Left colon (tissue), 2 donors: ENCODE results near the gene CORO1C. TPM values are rescaled to one million over a fixed set of nuclear protein-coding genes. Genes with fewer than 3 reads are reported as not detected.
"Not testable (repeated sequence)": the region's sequence is repeated elsewhere in the genome, so short reads cannot be mapped to it uniquely, and the experiment has no call there.

Source experiments
- ATAC-seq: fragments of 200-7000 bp; cut with Tn5 transposase; one replicate; pipeline ENCODE4 v1.9.1; 2020; ENCODE audit warnings: mild to moderate bottlenecking, moderate library complexity
- DNase-seq, 2 donors: peaks; one replicate each; pipeline ENCODE4 v3.0.0-alpha.2; 2020
- intact Hi-C, 2 donors: fragments of 100-400 bp; cut with DNase I in 1 of 2; cut with micrococcal nuclease in 1 of 2; formaldehyde crosslinking; loops; one replicate each; pipeline versions ENCODE4 v1.11.2 to v1.14.0; 2022; cut with DNase I, micrococcal nuclease
- long read RNA-seq: library from polyadenylated mRNA; unstranded; transcript quantifications from one replicate; pipeline ENCODE4 v2.0.0, GENCODE V29; 2021
- total RNA-seq, 2 donors: library from RNA; stranded (reverse); fragmentation: NEBNext Ultra II Directional; extraction: Animal tissue kit (Norgen Biotek cat#: 25700); gene quantifications; one replicate each; pipeline ENCODE4 v1.2.1, GENCODE V29; 2021
- donor health status: DM: no; HTN: no; CAD: no.
- donor health status: DM: yes; HTN: yes; CAD: no.

CORO1C gene
- total RNA-seq, result 100 to 1,000 TPM in 1 of 2 donors, 10 to 100 TPM in 1; 85.6 to 128 TPM
- long read RNA-seq, transcript CORO1C-201 (11 exons, 3,892 nt), result major isoform, 26 of 42 reads
- long read RNA-seq, partial matches to known transcripts, result 2 of 42 reads
- long read RNA-seq, other reads (novel, unspliced or antisense), result 14 of 42 reads

DNA sequence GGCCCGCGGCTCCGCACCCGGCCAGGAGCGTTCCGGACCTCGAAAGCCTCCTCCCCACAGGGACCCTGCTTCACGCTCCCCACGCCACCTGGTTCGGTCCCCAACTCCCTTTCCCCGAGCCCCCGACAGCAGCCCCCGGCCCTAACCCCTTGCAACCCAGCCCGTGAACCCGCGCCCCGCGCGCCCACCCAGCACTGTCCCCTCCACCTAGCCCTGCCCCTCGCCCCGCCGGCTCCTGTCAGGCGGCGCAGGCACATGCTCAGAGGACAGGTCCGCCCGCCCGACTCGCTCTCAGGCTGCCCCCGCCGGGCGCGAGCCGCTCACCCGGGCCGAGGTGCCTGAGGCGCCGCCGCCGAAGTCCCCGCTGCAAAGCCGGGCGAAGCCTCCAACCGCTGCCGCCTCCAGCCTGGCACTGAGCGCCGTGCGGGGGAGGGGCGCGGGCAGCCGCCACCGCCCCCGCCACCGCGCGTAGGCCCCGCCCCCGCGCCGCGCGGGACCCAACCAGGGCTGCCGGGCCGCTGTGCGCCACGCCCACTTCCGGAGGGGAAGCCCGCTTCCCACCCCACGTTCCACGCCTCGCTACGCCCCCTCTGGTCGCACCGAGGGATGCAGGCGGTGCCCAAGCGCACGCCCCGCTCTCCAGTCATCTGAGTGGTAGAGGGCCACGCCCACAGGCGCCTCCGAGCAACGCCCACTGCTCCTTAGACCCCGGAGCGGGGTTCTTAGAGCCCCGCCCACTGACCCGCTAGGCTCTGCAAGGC, at the start of gene CORO1C:
TSS of gene CORO1C (minus strand) at position 414 of the 761 bp plus-strand sequence. CDS start 30,200 bp downstream, outside the sequence.
- DNase-seq (peak; percentile 96 to 99), ATAC-seq (peak; percentile 70)
- intact Hi-C loops, result no loop called here

DNA sequence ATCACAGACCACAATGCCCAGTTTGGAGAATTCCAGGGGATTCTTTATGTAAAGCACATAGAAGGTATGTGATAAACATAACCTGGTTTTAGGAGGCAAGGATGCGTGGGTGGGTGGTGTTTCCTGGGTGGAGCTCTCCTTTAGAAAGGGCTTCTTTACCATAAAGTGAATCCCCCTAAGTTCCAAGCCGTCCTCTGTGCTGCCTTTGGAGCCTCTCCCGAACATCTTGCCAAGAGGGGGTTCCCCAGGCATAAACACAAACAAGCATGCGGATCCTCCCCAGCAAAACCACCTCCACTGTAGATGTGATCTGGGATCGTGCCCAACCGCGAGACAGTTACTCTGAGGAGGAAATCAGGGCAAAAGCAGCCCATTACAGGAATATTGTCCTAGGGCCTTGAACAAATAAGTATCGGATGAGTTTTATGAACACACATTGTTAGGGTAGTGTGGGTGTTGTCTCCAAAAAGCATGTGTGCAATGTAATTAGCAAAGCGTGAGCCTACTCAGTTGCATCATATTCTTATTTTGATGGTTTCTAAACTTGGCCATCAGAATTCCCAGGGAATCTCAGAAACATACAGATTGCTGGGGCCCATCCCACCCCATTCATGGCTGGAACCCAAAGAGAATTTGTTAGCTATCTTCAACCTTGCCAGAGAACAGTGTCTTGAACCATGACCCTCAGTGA, 48.8 kb upstream of the CORO1C start:
- DNase-seq (no peak), ATAC-seq (peak; percentile 52)
- intact Hi-C loops, result no loop called here

DNA sequence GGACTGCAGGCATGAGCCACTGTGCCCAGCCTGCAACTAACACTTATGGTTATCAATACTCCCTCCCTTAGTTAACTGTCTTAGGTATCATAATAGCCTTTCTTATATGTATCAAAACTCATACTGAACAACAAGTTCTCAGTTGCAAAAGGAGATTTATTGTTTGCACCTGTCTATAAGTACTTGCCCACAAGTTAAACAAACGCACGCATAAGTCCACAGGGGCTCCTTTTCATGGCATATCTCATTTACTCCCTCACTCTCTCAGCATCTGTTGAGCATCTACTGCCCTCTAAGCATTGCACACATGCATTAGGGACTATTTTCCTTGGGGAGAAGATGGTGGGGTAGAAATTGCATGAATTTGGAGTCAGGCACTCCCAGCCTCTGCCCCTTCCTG, 46.7 kb upstream of the CORO1C start:
- DNase-seq (no peak), ATAC-seq (no peak)
- intact Hi-C loops, result no loop called here

DNA sequence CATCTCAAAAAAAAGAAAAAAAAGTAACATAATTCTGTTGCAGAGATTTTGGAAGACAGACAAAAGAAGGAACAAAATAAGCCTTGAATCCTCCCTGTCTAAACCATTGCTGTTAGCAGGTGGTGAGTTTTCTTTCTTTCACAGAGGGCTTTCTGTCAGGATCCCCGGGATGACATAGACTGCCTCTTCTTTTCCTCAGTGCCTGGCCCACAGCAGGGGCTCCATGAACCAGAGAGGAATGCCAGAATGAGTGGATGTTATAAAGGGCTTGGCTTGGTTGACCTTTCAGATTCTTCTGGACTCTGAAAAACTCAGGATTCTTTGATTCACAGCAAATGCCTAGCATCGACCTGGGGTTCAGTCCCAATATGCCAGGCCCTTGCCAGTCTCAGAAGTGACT, 45.8 kb upstream of the CORO1C start:
- ATAC-seq (no peak), DNase-seq (no peak)
- intact Hi-C loops, result no loop called here

DNA sequence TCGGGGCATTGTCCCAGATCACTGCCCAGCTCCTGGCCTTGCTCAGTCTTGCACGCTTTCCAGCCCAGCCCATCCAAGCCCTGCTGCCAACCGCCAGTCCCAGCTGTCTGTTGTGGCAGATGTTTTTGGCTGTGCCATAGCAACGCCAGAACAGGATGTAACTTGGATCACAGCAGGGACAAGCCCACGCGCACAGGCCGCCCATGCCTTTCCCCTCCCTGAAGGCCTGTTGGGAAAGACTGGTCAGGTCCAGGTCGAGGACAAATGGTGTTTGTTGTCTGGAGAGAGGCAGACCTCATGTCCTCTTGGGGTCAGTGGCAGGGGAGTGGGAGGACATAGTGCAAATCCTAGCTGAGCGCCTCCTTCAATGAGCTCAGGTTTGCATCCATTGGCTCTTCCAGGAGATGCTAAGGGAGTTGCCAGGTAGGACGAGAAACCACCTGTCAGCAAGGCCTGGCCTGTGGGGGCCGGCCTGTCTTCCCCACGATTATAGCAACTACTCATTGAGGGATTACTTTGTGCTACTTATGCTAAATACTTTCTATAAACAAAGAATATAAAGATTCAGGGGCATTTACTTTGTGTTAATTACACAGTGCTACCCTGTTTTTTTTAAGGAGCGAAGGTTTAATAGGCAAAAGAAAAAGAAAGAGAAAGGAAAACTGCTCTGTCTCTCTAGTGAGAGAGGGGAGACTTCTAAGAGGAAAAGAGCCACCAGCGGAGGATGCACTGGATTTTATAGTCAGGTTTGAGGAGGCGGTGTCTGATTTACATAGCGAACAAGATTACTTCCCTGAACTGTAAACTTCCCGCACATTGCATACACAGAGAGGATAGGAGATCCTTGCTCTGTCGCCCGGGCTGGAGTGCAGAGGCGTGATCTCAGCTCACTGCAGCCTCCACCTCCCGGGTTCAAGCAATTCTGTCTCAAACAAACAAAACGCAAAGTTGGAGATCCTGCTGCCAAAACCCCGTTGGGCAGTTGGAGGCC, 42.8 kb upstream of the CORO1C start:
- ATAC-seq, result peak; percentile 91
- intact Hi-C loops, result no loop called here
- DNase-seq, result peak; percentile 60 to 89

DNA sequence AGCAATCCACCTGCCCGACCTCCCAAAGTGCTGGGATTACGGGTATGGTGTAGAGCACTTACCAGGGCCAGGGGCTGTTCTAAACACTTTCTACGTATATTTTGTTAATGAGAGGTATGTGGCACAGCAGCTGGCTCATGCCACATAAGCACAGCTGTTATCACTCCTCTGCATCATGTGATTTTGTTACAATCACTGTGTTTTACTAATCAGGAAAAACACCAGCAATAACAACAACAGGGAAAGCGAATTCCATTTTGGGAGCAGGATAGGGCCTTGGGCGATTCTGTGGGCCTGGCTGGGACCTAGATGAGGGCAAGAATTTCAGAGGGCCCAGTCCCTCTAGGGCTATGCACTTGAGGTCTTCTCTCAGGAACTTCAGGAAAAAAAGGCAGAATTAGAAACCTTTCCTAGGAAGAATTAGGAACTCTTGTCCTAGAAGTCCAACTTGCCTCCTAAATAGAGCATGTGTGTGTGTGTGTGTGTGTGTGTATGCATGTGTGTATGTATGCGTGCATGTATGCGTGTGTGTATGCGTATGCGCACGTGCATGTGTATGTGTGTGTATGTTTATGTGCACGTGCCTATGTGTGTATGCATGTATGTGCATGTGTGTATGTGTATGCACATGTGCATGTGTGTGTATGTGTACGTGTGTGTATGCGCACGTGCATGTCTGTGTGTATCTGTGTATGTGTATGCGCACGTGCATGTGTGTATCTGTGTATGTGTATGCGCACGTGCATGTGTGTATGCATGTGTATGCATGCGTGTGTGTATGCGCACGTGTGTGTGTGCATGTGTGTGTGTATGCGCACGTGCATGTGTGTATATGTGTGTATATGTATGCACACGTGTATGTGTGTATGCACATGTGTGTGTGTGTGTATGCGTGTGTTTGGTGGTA, 41.8 kb upstream of the CORO1C start:
- no peak for ATAC-seq
- intact Hi-C loops, result no loop called here
- DNase-seq, result no peak

DNA sequence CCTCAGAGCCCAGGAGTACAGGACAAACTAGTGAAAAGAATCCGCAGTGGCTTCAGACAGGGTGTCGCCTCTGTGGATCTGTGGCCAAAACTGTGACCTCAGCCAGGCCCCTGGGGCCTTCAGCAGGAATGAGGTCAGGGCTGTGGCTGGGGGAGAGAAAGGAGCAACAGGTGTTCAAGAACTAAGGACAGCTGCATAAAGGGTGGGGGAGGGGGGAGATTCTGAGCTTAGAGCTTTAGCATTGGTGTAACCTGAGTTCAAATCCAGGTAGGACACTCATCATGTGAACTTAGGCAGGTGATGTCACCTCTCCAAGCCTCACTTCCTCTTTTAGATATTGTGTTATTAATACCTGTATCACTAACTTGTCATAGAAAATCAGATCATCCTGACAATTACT, 40.9 kb upstream of the CORO1C start:
- intact Hi-C loops, result no loop called here
- DNase-seq (no peak), ATAC-seq (no peak)

DNA sequence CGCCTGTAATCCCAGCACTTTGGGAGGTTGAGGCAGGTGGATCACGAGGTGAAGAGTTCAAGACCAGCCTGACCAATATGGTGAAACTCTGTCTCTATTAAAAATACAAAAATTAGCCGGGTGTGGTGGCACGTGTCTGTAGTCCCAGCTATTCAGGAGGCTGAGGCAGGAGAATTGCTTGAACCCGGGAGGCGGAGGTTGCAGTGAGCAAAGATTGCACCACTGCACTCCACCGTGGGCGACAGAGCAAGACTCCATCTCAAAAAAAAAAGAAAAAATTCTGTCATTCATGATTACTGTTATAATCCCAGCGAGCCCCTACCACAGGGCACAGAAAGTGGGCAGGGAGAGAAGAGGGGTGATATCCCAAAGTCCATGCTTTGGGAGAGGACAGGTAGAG, 40.5 kb upstream of the CORO1C start:
- DNase-seq, ATAC-seq, intact Hi-C loops: not testable (repeated sequence)

DNA sequence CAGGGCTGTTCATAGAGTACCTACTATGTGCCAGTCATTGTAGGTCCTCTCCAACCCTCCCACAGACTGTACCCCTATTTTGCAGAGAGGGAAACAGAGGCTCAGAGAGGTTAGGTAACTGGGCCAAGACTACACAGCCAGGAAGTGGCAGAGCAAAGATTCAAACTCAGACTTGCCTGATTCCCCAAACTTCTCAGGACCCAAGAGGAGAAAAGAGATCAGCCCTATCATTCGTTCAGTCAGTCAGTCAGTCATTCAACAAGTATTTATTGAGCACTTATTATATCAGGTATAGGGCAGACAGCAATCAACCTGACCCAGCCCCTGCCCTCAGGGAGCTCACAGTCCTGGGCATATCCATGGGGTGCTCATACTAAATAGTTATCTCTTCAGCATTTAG, 39.6 kb upstream of the CORO1C start:
- intact Hi-C loops, result no loop called here
- no peak for DNase-seq
- no peak for ATAC-seq

DNA sequence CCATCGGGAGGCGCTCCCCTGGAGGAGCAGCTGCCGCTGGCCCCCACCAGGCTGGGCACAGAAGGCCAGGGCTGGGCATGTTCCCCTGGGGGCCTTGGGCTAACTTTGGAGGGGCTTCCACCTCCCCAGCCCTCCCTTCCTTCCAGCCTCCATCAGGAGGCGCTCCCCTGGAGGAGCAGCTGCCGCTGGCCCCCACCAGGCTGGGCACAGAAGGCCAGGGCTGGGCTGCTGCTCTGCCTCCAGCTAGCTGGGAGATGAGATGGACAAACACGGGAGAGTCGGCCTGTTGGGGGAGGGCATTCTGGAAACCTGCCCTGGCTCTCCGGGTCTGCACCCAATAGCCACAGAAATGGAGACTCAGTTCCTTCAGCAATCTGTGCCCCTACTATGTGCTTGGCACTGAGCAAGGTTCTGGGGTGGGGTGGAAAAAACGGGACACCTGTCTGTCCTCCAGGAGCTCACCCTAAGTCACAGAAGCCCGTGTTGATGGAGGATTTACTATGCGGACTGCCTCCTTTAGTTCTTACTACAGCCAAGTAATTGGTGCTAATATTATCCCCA, 39.0 kb upstream of the CORO1C start:
- ATAC-seq, result no peak
- intact Hi-C loops, result no loop called here
- DNase-seq, result no peak

DNA sequence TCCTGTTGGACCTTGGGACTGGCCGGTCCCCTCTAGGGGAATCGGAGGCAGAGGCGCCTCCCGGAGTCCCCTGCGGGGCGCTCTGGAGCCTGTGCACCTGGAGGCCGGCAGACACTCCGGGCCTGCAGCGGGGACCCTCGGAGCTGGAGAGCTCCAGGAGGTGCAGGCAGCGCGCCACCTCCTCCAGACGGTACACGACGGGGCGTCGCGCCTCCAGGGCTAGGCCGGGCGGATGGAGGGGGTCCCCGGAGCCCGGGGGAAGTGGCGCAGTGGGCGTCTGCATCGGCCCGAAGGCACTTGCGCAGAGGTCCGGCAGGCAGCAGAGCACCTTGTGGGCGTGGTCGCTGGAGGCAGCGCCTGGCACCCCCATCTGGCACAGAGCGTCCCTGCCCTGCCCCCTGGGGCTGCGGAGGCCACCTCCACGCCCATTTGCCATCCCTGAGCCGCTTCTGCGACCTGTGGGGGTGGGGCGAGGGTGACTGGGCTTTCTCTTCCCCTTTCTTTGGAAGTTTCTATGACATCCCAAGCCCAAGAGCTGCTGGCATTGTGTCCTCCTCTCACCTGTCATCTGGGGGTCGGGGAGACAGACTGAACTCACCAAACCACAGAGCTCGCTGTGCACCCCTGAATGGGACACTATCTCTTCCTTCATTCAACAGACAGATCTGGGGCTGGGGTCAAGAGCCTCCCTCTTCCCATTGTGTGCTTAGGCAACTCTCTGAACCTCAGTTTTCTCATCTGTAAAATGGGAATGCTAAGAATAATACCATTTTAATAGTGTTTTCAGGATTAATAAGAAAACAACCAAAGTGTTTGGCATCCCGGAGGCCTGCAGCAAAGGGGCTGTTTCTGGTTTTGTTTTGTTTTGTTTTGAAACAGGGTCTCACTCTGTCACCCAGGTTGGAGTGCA, 37.5 kb upstream of the CORO1C start:
- DNase-seq (peak; percentile 85 to 90), ATAC-seq (peak; percentile 91)
- intact Hi-C loops, result no loop called here

DNA sequence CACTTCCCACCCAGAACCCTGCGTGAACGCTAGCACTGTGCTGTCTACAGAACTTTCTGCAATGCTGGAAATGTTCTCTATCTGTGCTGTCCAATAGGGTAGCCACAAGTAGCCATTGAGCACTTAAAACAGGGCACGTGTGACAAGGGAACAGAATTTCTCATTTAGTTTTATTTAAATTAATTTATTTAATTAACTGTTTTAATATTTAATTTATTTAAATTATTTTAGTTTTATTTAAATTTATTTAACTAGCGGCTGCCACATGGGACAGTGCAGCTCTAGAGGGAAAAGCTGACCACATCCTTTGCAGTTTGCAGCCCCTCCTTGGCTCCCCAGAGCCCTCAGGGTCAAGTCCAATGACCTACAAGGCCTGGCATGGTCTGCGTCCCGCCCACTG, 35.0 kb upstream of the CORO1C start:
- ATAC-seq, result no peak
- intact Hi-C loops, result no loop called here
- DNase-seq, result no peak

DNA sequence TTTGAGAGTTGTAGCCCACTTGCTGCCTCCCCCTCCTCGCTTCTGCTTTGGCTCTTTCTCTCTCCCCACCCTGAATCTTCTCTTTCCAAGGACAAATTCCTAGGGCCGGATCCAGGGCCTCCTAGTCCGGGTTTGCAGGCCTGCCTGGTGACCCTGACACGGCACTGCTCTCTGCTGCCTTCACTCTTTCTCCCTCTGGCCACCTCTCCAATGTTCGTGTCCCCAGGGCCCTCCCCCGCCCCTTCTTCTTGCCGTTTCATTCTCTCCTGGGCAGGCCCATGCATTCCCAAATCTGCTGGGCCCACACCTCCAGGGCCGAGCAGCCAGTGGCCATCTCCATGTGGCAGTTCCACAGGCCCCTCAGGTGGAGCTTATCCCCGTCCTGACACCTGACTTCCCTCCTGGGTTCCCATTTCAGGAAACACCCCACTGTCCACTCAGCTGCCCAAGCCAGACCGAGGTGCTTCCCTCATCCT, 34.0 kb upstream of the CORO1C start:
- ATAC-seq (no peak), DNase-seq (no peak)
- intact Hi-C loops, result no loop called here

DNA sequence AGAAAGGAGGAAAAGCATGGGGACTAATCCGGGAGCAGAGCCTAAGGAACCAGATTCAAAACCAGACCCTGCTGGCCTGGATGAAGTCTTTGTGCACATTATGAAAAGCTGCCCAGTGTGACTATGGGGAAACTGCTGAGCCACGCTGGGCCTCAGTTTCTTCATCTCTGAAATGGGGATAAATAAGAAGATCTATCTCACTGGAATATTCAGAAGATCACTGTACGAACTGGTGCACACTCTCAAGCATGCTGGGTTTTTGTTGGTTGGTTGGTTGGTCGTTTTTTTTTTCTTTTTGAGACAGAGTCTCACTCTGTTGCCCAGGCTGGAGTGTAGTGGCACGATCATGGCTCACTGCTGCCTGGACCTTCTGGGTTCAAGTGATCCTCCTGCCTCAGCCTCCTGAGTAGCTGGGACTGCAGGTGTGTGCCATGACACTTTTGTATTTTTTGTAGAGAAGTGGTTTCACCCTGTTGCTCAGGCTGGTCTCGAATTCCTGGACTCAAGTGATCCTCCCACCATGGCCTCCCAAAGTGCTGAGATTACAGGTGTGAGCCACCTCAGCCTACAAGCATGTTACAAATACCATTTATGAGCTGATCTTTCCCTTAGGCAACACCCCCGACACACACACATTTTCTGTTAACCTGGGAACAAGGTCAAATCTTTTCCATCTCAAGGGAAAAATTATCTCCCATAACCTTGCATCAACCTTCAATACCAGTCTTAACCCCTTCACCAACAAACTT, 33.4 kb upstream of the CORO1C start:
- ATAC-seq (no peak), DNase-seq (no peak)
- intact Hi-C loops, result no loop called here

DNA sequence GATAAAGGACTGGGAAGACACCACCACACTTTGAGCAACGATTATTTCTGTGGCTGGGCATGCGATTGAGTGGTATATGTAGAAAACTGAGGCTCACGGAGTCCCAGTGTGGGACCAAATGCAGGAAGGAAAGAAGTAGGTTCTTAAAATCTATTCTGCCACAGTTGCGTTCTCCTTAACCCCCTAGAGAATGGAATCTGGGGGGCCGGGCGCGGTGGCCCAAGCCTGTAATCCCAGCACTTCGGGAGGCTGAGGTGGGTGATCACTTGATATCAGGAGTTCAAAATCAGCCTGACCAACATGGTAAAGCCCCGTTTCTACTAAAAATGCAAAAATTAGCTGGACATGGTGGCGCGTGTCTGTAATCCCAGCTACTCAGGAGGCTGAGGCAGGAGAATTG, 29.9 kb upstream of the CORO1C start:
- ATAC-seq, result no peak
- no peak for DNase-seq
- intact Hi-C loops, result no loop called here

DNA sequence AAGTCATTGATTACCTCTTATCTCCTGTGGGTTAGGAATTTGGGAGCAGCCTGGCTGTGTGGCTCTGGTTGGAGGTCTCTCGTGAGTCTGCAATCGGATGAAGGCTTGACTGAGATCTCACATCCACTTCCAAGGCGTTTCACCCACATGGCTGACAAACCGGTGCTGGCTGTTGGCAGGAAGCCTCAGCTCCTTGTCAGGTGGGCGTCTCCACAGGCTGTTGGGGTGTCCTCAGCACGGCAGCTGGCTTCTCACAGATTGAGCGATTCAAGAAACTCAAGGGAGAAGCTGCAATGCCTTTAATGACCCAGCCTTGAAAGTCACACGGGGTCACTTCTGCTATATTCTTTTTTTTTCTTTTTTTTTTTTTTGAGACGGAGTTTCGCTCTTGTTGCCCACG, 28.6 kb upstream of the CORO1C start:
- intact Hi-C loops, result no loop called here
- no peak for DNase-seq
- no peak for ATAC-seq
